OCI-LY7 (cell line): ENCODE data around the gene UBE3A.

Source experiments
- EZH2phosphoT487 ChIP-seq: fragments of 200-600 bp; sonication (generic); IDR thresholded peaks from 2 replicates; pipeline ENCODE4 v1.6.1; 2018; ENCODE audit warnings: low read depth, borderline replicate concordance, mild to moderate bottlenecking, mixed run types, antibody characterized with exemption, low read length, moderate library complexity, mixed read lengths
- TF ChIP-seq, protein P1 (sequence below): fragments of 200-600 bp; sonication (generic); conservative IDR thresholded peaks from 2 replicates; pipeline ENCODE4 v1.5.1; 2014; ENCODE audit warnings: mild to moderate bottlenecking, antibody characterized with exemption, low read length, moderate library complexity, mixed read lengths

DNA sequence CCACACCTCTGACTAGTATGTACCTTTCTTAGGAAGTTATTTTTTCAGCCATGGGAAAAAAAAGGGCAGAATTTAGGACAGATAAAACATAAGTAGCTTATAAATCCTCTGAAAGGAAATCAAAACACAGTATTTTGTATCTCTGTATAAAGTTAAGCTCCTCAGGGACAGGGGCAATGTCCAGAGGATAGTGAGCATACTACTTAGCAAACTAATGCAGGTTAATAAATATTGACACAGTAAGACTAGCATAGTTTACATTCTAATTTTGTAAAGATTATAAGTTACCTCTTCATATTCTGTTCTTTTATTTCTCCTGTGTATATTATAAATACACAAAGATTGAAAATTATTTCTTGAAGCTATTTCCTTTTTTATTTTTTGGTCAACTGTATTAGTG is 2.1 kb downstream of the UBE3A start:
- TF ChIP-seq, protein P1, sequence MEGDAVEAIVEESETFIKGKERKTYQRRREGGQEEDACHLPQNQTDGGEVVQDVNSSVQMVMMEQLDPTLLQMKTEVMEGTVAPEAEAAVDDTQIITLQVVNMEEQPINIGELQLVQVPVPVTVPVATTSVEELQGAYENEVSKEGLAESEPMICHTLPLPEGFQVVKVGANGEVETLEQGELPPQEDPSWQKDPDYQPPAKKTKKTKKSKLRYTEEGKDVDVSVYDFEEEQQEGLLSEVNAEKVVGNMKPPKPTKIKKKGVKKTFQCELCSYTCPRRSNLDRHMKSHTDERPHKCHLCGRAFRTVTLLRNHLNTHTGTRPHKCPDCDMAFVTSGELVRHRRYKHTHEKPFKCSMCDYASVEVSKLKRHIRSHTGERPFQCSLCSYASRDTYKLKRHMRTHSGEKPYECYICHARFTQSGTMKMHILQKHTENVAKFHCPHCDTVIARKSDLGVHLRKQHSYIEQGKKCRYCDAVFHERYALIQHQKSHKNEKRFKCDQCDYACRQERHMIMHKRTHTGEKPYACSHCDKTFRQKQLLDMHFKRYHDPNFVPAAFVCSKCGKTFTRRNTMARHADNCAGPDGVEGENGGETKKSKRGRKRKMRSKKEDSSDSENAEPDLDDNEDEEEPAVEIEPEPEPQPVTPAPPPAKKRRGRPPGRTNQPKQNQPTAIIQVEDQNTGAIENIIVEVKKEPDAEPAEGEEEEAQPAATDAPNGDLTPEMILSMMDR: no peak
- TF ChIP-seq EZH2phosphoT487: no peak
